Activated T-cell treated with anti-CD3 and anti-CD28 coated beads for 24 hours (primary cell): ENCODE results near the gene MCU.
"Not testable (repeated sequence)": the region's sequence is repeated elsewhere in the genome, so short reads cannot be mapped to it uniquely, and the experiment has no call there.

Experiments used
- DNase-seq: peaks from one replicate; pipeline ENCODE4 v3.0.0-alpha.2; 2020; ENCODE audit warnings: low read depth

MCU gene

GRCh38 chr10:72762042-72762441, 70.1 kb downstream of the MCU start:
- DNase-seq: no peak

DNA sequence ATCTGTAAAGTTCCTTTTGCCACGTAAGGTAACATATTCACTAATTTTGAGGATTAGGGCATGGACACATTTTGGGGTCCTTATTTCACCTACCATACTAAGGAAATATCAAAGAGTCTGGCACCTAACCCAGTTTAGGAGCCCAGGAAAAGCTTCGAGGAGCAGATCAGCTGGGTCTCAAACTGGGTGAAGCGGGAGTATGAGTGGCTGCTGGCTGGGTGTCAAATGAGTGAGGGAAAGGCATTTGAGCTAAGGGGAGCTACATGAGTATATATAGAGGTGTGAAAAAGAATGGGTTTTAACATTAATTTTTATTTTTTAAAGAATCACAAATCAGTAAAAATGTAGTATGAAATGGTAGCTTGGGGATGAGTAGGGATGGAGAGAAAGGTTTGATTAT, 71.3 kb downstream of the MCU start:
- DNase-seq: no peak

DNA sequence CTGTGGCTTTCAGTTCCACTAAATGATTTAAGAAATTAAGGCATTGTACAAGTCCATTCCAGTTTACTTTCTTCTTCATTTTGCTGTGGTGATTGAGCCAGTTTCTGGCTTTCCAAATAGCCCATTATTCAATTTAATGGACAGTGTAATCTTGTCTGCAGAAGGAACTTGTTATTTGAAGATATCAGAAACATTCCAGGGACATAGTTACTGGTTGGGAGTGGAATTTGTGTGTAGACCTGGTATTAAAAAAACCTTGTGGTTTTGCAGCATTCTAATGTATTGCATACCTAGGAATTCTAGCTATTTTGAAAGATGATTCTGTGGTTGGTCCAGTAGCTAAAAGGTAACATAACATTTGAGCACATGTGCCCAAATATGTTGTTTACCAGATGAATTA, 72.2 kb downstream of the MCU start:
- DNase-seq: no peak

- DNase-seq: no peak
These were observed 73.3 kb downstream of the MCU start for GRCh38 chr10:72765051-72765745.

DNA sequence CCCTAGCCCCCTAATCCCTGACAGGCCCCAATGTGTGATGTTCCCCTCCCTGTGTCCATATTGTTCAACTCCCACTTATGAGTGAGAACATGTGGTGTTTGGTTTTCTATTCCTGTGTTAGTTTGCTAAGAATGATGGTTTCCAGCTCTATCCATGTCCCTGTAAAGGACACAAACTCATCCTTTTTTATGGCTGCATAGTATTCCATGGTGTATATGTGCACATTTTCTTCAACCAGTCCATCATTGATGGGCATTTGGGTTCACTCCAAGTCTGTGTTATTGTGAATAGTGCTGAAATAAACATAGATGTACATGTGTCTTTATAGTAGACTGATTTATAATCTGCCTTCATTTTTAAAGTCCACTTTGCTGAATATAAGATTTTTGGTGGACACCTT, 79.3 kb downstream of the MCU start:
- DNase-seq: not testable (repeated sequence)

DNA sequence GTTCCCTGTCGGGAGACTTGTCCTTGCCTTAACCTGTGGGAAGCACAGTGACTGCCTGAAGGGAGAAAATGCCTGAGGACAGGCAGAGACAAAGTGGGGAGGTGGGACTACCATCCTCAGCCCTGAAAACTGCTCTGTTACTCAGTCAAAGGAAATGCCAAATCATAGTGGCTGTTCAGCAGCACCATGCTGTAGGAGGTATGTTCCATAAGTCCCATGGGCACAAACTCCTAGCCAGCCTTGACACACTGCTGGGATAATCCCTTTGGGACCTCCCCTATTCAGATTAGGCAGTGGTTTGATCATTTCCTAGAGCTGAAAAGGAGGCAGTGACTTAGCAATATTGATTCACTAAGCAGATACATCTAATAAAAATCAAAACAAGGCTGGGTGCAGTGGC, 80.1 kb downstream of the MCU start:
- DNase-seq: no peak

DNA sequence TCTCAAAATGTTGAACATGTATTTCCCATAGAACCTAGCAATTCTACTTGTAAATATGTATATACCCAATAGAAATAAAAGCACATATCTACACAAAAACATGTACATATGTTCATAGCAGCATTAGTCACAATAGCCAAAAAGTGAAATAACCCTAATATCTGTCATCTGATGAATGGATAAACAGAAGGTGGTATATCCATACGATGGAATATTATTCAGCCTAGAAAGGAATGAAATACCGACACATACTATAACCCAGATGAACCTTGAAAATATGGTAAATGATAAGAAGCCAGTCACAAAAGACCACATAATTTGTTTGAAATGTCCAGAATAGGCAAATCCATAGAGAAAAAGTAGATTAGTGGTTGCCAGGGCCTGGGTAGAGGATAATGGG, 87.9 kb downstream of the MCU start:
- DNase-seq: no peak

DNA sequence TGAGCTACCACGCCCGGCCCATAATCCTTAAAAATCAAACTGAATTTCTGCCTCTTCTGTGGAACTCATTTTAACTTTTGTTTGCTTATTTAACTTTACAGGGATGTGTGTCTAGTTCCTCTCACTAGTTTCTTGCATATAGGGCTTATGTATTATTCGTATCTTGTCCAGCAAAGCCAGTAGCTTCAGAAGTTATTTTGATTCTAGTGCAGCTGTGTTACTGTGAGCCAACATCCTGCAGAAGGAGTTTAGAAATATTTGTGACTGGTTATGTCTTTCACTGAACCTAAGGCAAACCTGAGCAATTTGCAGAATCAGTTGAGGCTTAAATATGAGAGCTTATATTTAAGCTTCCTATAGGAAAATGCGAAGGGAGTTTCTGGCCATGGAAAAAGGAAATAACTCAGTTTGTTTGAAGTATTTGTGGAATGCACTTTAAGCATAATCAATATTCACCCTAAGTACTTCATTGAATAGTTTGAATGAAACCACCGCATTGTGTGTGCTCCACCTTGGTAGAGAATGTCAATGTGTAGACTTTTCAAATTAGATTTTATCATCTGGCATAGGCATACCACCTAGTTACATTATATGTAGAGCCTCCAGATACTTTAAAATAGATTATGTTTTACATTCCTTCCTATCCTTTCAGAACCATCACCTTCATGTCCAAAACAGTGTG, 90.8 kb downstream of the MCU start:
- DNase-seq: no peak

- no peak for DNase-seq
These were observed 91.5 kb downstream of the MCU start for GRCh38 chr10:72783410-72783833.

- DNase-seq: no peak
These were observed 92.8 kb downstream of the MCU start for GRCh38 chr10:72784551-72785351.

- DNase-seq: no peak
These were observed 93.5 kb downstream of the MCU start for GRCh38 chr10:72785409-72785808.

DNA sequence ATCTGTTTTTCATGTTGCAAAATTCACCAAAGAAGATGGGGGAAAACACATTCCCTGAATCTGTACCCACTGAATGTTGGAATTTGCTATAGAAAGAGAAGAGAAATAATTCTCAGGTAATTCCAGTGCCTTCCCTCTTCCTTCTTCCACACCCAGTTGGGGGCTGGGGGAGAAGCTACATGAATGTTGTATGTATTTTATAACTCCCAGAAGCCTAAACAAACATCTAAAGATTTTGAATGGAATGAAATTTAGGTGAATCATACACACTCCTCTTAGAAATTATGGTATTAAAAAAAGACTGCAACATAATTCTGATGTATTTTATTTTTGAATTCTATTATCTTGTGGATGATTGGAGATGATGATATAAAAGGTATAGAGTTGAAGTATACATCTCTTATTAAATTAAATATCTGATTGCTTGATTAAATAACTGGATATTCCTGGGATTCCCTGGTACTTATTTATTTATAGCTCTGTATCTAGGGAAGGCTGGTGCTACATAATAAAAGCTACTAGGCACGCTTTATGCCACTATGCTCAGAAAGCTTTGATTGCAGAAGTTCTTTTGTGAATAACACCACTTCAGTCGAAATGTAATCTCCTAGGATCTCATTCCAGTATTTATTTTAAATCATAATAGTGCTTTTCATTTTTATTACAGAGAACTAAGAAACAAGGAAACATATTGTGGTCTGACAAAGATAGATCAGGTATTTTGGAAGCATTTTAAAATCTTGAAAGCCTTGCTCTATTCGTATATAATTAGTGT, 98.5 kb downstream of the MCU start:
- DNase-seq: no peak

DNA sequence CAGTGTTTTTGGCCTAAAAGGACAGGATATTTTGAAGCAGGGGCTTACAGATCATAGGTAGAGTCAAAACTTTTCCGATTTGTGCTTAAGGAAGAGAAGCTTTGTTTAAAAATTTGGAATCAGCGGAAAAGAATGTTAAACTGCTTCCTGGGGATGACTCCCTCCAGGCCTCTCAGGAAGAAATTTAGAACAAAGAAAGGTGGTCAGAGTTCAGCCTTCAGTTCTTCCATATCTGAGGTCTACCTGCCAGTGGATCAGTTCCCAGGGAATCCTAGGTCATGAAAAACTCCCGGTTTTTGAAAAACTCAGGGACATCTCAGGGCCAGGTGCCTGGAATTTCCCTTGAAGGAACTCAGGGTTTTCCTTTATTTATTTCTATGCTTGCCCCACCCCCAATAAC, 100.3 kb downstream of the MCU start:
- no peak for DNase-seq

GRCh38 chr10:72793752-72794151, 101.8 kb downstream of the MCU start:
- DNase-seq: no peak

DNA sequence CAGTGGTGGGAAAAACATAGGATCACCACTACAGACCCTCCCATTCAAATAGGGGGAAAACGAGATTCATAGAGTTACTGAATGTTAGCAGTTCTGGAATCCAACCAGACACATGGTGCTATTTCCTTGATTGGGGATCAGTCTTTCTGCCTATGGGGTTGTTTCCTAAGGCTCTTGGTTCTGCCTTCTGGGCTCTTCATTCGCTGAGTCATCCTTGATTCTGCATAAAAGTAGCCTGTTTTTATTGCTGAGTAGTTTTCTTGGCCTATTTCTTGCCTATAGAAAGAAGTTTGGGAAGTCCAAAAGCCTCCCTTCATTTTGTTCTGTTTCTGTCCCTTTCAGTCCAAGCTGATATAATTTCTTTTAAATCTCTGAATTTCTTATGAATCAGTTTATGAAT, 102.3 kb downstream of the MCU start:
- DNase-seq: no peak

GRCh38 chr10:72796042-72796441, 104.1 kb downstream of the MCU start:
- no peak for DNase-seq

DNA sequence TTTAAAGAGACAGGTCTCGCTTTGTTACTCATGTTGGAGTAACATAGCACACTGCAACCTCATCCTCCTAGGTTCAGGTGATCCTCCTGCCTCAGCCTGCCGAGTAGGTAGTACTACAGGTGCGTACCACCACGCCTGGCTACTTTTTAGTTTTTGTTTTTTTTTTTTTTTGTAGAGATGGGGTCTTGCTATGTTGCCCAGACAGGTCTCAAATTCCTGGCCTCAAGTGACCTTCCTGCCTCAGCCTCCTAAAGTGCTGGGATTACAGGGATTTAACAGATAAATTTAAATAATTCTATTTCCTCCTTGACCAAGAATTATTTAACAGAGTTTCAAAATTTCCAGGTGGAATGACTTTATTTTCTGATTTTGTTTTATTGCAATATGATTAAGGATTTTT, 104.6 kb downstream of the MCU start:
- DNase-seq: no peak

GRCh38 chr10:72800000-72800740, 108.2 kb downstream of the MCU start:
- DNase-seq: no peak

GRCh38 chr10:72800741-72801092, 108.8 kb downstream of the MCU start:
- no peak for DNase-seq

GRCh38 chr10:72801263-72801868, 109.4 kb downstream of the MCU start:
- DNase-seq: no peak

GRCh38 chr10:72802332-72802731, 110.4 kb downstream of the MCU start:
- DNase-seq: no peak
